HUES64 (cell line): ENCODE results near the gene SMG7.

Source experiments
- H3K27ac ChIP-seq: 2 replicates; pipeline ENCODE4 v1.7.0; 2013; ENCODE audit warnings: low read depth, low read length, inconsistent platforms
- H3K27me3 ChIP-seq: 2 replicates; pipeline ENCODE4 v1.6.1; 2013; ENCODE audit warnings: mild to moderate bottlenecking, low read length; ENCODE audit not compliant: insufficient read depth
- H3K36me3 ChIP-seq: 2 replicates; pipeline ENCODE4 v1.6.1; 2013; ENCODE audit warnings: mild to moderate bottlenecking, low read length; ENCODE audit not compliant: insufficient read depth
- H3K4me1 ChIP-seq: 2 replicates; pipeline ENCODE4 v1.6.1; 2013; ENCODE audit warnings: mild to moderate bottlenecking, low read length, moderate library complexity; ENCODE audit not compliant: insufficient read depth
- H3K4me3 ChIP-seq: 2 replicates; pipeline ENCODE4 v1.5.1; 2013; ENCODE audit warnings: mild to moderate bottlenecking, low read length, moderate library complexity
- H3K9ac ChIP-seq: 2 replicates; pipeline ENCODE4 v1.6.1; 2013; ENCODE audit warnings: mild to moderate bottlenecking, low read depth, low read length
- H3K9me3 ChIP-seq: 2 replicates; pipeline ENCODE4 v1.6.1; 2013; ENCODE audit warnings: low read depth, low read length; ENCODE audit not compliant: insufficient read depth
- WGBS: fragments of 150-250, 120-280 bp; methylation state at CpG from one replicate; pipeline ENCODE4 v1.1.7; 2013; ENCODE audit warnings: missing lambda C conversion rate; 5-methylcytosine and 5-hydroxymethylcytosine counted together

The SMG7 gene

GRCh38 chr1:183515002-183515689 lies 42.8 kb downstream of the SMG7 start:
- WGBS = 95% methylated on average over 2 of the region's 2 CpGs
- Histone ChIP-seq H3K9ac (no peak overlapping the region), H3K27ac (no peak overlapping the region), H3K27me3 (no peaks in the 10 kb centered on the region), H3K36me3 (peaks cover 47% of the 10 kb centered on the region), H3K4me1 (peaks cover 11% of the 10 kb centered on the region; the same call in 1 of the 2 replicates), H3K4me3 (no peak overlapping the region), H3K9me3 (no peaks in the 10 kb centered on the region)

- 100% methylated on average over 2 of the region's 2 CpGs for WGBS
- 0 out of 2 replicates have a peak, but pooled peaks cover 3% of the 10 kb centered on the region for H3K4me1 ChIP-seq
- no peaks in the 10 kb centered on the region for H3K27me3 ChIP-seq
- no peak overlapping the region for H3K9ac ChIP-seq
- H3K36me3 ChIP-seq = peaks cover 62% of the 10 kb centered on the region
- no peak overlapping the region for H3K4me3 ChIP-seq
- H3K9me3 ChIP-seq = no peaks in the 10 kb centered on the region
- H3K27ac ChIP-seq = no peak overlapping the region
Observed at GRCh38 chr1:183516725-183517124, 44.4 kb downstream of the SMG7 start.

GRCh38 chr1:183517401-183517800 lies 45.1 kb downstream of the SMG7 start:
- H3K36me3 ChIP-seq = peaks cover 69% of the 10 kb centered on the region
- 0 out of 2 replicates have a peak, but pooled peaks cover 3% of the 10 kb centered on the region for H3K4me1 ChIP-seq
- H3K9me3 ChIP-seq = no peaks in the 10 kb centered on the region
- H3K4me3 ChIP-seq = no peak overlapping the region
- H3K9ac ChIP-seq = no peak overlapping the region
- no peaks in the 10 kb centered on the region for H3K27me3 ChIP-seq
- WGBS = 94% methylated on average over 6 of the region's 6 CpGs
- H3K27ac ChIP-seq = no peak overlapping the region

GRCh38 chr1:183520379-183520778 lies 48.1 kb downstream of the SMG7 start:
- Histone ChIP-seq H3K27me3 (no peaks in the 10 kb centered on the region), H3K4me1 (no peaks in the 10 kb centered on the region)

GRCh38 chr1:183522104-183522503 lies 49.8 kb downstream of the SMG7 start:
- Histone ChIP-seq H3K9me3 (no peaks in the 10 kb centered on the region), H3K27ac (no peak overlapping the region), H3K9ac (no peak overlapping the region), H3K36me3 (peaks cover 89% of the 10 kb centered on the region), H3K4me1 (no peaks in the 10 kb centered on the region), H3K4me3 (no peak overlapping the region), H3K27me3 (no peaks in the 10 kb centered on the region)
- WGBS = 86% methylated on average over 1 of the region's 1 CpG

More at GRCh38 chr1:183520379-183520778, 48.1 kb downstream of the SMG7 start:
- Histone ChIP-seq H3K27ac (no peak overlapping the region), H3K9me3 (no peaks in the 10 kb centered on the region), H3K4me3 (no peak overlapping the region), H3K9ac (no peak overlapping the region), H3K36me3 (peaks cover 91% of the 10 kb centered on the region)
- WGBS = no CpG with 5 or more reads among the region's 1 CpG

- H3K36me3 ChIP-seq = peaks cover 90% of the 10 kb centered on the region
- H3K27ac ChIP-seq = no peak overlapping the region
- H3K4me1 ChIP-seq = no peaks in the 10 kb centered on the region
- no peak overlapping the region for H3K4me3 ChIP-seq
- H3K9me3 ChIP-seq = no peaks in the 10 kb centered on the region
- no peaks in the 10 kb centered on the region for H3K27me3 ChIP-seq
- 100% methylated on average over 3 of the region's 3 CpGs for WGBS
- no peak overlapping the region for H3K9ac ChIP-seq
Observed at GRCh38 chr1:183528577-183528976, 56.3 kb downstream of the SMG7 start.

GRCh38 chr1:183533617-183534174 lies 61.4 kb downstream of the SMG7 start:
- 93% methylated on average over 3 of the region's 3 CpGs for WGBS
- no peak overlapping the region for H3K27ac ChIP-seq
- peaks cover 99% of the 10 kb centered on the region for H3K36me3 ChIP-seq

GRCh38 chr1:183537405-183537804 lies 65.1 kb downstream of the SMG7 start:
- Histone ChIP-seq H3K36me3 (peaks cover 99% of the 10 kb centered on the region), H3K9me3 (no peaks in the 10 kb centered on the region), H3K9ac (no peak overlapping the region), H3K4me3 (no peak overlapping the region), H3K27ac (no peak overlapping the region), H3K27me3 (no peaks in the 10 kb centered on the region), H3K4me1 (no peaks in the 10 kb centered on the region)
- WGBS = 97% methylated on average over 4 of the region's 4 CpGs

More at GRCh38 chr1:183533617-183534174, 61.4 kb downstream of the SMG7 start:
- no peak overlapping the region for H3K4me3 ChIP-seq
- H3K9ac ChIP-seq = no peak overlapping the region
- no peaks in the 10 kb centered on the region for H3K9me3 ChIP-seq
- no peaks in the 10 kb centered on the region for H3K4me1 ChIP-seq
- H3K27me3 ChIP-seq = no peaks in the 10 kb centered on the region

GRCh38 chr1:183543619-183544204 lies 71.4 kb downstream of the SMG7 start:
- no peaks in the 10 kb centered on the region for H3K27me3 ChIP-seq
- no peak overlapping the region for H3K27ac ChIP-seq
- no peaks in the 10 kb centered on the region for H3K9me3 ChIP-seq
- 70% methylated on average over 2 of the region's 2 CpGs for WGBS
- H3K36me3 ChIP-seq = peaks cover 93% of the 10 kb centered on the region
- H3K4me3 ChIP-seq = no peak overlapping the region
- H3K4me1 ChIP-seq = peaks cover 33% of the 10 kb centered on the region
- no peak overlapping the region for H3K9ac ChIP-seq

GRCh38 chr1:183544598-183545297 lies 72.4 kb downstream of the SMG7 start:
- H3K27ac ChIP-seq = peak overlapping the region; percentile 34; the same call in 1 of the 2 replicates
- H3K4me1 ChIP-seq = peaks cover 33% of the 10 kb centered on the region
- H3K36me3 ChIP-seq = peaks cover 95% of the 10 kb centered on the region
- no peak overlapping the region for H3K9ac ChIP-seq
- WGBS = 86% methylated on average over 5 of the region's 5 CpGs
- no peaks in the 10 kb centered on the region for H3K9me3 ChIP-seq
- no peaks in the 10 kb centered on the region for H3K27me3 ChIP-seq
- no peak overlapping the region for H3K4me3 ChIP-seq

- Histone ChIP-seq H3K9me3 (no peaks in the 10 kb centered on the region), H3K9ac (no peak overlapping the region), H3K27me3 (no peaks in the 10 kb centered on the region), H3K36me3 (peaks cover 95% of the 10 kb centered on the region), H3K4me1 (peaks cover 33% of the 10 kb centered on the region), H3K27ac (peak overlapping the region; percentile 65; the same call in 1 of the 2 replicates), H3K4me3 (no peak overlapping the region)
- 84% methylated on average over 2 of the region's 2 CpGs for WGBS
Observed at GRCh38 chr1:183546427-183546826, 74.1 kb downstream of the SMG7 start.
